GM23338 (cell line): ENCODE results near the gene DST. TPM values are rescaled to one million over a fixed set of nuclear protein-coding genes. Genes with fewer than 3 reads are reported as not detected.

Experiments used
- ATAC-seq: fragments of 200-7000 bp; cut with Tn5 transposase; 3 replicates; pipeline ENCODE4 v1.9.1; 2020
- DNase-seq: peaks from one replicate; pipeline ENCODE4 v3.0.0-alpha.2; 2015; ENCODE audit warnings: low spot score
- H2AFZ ChIP-seq: fragments of 200-600 bp; sonication (generic); 2 replicates; pipeline ENCODE4 v1.8.0; 2016; ENCODE audit warnings: antibody characterized with exemption, mild to moderate bottlenecking, moderate library complexity
- H3F3A ChIP-seq: fragments of 200-600 bp; sonication (generic); replicated peaks from 2 replicates; pipeline ENCODE4 v1.8.0; 2017; ENCODE audit warnings: antibody characterized with exemption, mixed run types, low read depth
- H3K27ac ChIP-seq: fragments of 200-600 bp; sonication (generic); 2 replicates; pipeline ENCODE4 v1.6.1; 2016; ENCODE audit warnings: low read depth
- H3K27me3 ChIP-seq: fragments of 200-600 bp; sonication (generic); 2 replicates; pipeline ENCODE4 v1.8.0; 2016; ENCODE audit warnings: mild to moderate bottlenecking, mixed run types, moderate library complexity; ENCODE audit not compliant: insufficient read depth
- H3K36me3 ChIP-seq: fragments of 200-600 bp; sonication (generic); 2 replicates; pipeline ENCODE4 v1.8.0; 2016; ENCODE audit warnings: mild to moderate bottlenecking; ENCODE audit not compliant: insufficient read depth
- H3K4me1 ChIP-seq: fragments of 200-600 bp; sonication (generic); 2 replicates; pipeline ENCODE4 v1.8.0; 2016; ENCODE audit warnings: mild to moderate bottlenecking, moderate library complexity; ENCODE audit not compliant: insufficient read depth
- H3K4me2 ChIP-seq: fragments of 200-600 bp; sonication (generic); 2 replicates; pipeline ENCODE4 v1.7.1; 2017; ENCODE audit warnings: mixed run types
- H3K4me3 ChIP-seq: fragments of 200-600 bp; sonication (generic); 2 replicates; pipeline ENCODE4 v1.6.1; 2016; ENCODE audit warnings: mixed run types
- H3K79me2 ChIP-seq: fragments of 200-600 bp; sonication (generic); replicated peaks from 2 replicates; pipeline ENCODE4 v1.8.0; 2017; ENCODE audit warnings: mild to moderate bottlenecking; ENCODE audit not compliant: insufficient read depth
- H3K9me2 ChIP-seq: fragments of 200-600 bp; sonication (generic); 2 replicates; pipeline ENCODE4 v1.8.0; 2017; ENCODE audit not compliant: insufficient read depth
- H4K20me1 ChIP-seq: fragments of 200-600 bp; sonication (generic); replicated peaks from 2 replicates; pipeline ENCODE4 v1.8.0; 2017; ENCODE audit warnings: mild to moderate bottlenecking; ENCODE audit not compliant: insufficient read depth
- H3K27ac Mint-ChIP-seq: 2 replicates; pipeline ENCODE4 v1.8.0; 2020; ENCODE audit warnings: inconsistent platforms, mild to moderate bottlenecking, moderate library complexity, mixed read lengths
- H3K27me3 Mint-ChIP-seq: 3 replicates; pipeline ENCODE4 v1.8.0; 2022; ENCODE audit warnings: low read depth, mild to moderate bottlenecking, moderate library complexity, mixed read lengths, inconsistent platforms; ENCODE audit not compliant: insufficient read depth, poor library complexity
- H3K36me3 Mint-ChIP-seq: 3 replicates; pipeline ENCODE4 v1.8.0; 2021; ENCODE audit warnings: low read depth, mild to moderate bottlenecking, inconsistent platforms, moderate library complexity, mixed read lengths
- H3K4me1 Mint-ChIP-seq: 3 replicates; pipeline ENCODE4 v1.8.0; 2020; ENCODE audit warnings: mild to moderate bottlenecking, inconsistent platforms, mixed read lengths
- H3K4me3 Mint-ChIP-seq: 3 replicates; pipeline ENCODE4 v1.8.0; 2021; ENCODE audit warnings: moderate library complexity, mild to moderate bottlenecking, inconsistent platforms, mixed read lengths
- H3K9me3 Mint-ChIP-seq: 3 replicates; pipeline ENCODE4 v1.8.0; 2020; ENCODE audit warnings: moderate library complexity, mild to moderate bottlenecking, inconsistent platforms, mixed read lengths
- CREB1 ChIP-seq: fragments of 250-450 bp; sonication (Bioruptor Pico); IDR thresholded peaks from 2 replicates; pipeline ENCODE4 v1.5.0; 2020; ENCODE audit warnings: low read depth, mild to moderate bottlenecking, moderate library complexity
- CTCF ChIP-seq, 2 experiments: fragments of 200-600 bp in 1 of 2; sonication (generic) in 1 of 2; conservative IDR thresholded peaks; 2 replicates each; pipeline versions ENCODE4 v1.5.1 to v1.6.1; 2016 to 2017; ENCODE audit warnings: antibody characterized with exemption in 2 of 2, low read depth in 2 of 2, mild to moderate bottlenecking in 2 of 2, moderate library complexity in 1 of 2
- EZH2 ChIP-seq: fragments of 200-600 bp; sonication (generic); IDR thresholded peaks from one replicate; pipeline ENCODE4 v1.8.0; 2017; ENCODE audit warnings: antibody characterized with exemption, mild to moderate bottlenecking, low read depth; ENCODE audit not compliant: unreplicated experiment
- EZH2phosphoT487 ChIP-seq: fragments of 200-600 bp; sonication (generic); IDR thresholded peaks from one replicate; pipeline ENCODE4 v1.8.1; 2018; ENCODE audit warnings: antibody characterized with exemption; ENCODE audit not compliant: unreplicated experiment
- JUNB ChIP-seq: IDR thresholded peaks from one replicate; pipeline ENCODE4 v1.6.1; 2016; ENCODE audit warnings: antibody characterized with exemption; ENCODE audit not compliant: unreplicated experiment
- NANOG ChIP-seq: IDR thresholded peaks from 2 replicates; pipeline ENCODE4 v1.6.1; 2016; ENCODE audit warnings: antibody characterized with exemption, borderline replicate concordance
- POLR2AphosphoS5 ChIP-seq: IDR thresholded peaks from 2 replicates; pipeline ENCODE4 v1.6.1; 2016; ENCODE audit warnings: antibody characterized with exemption, low read depth
- REST ChIP-seq: IDR thresholded peaks from one replicate; pipeline ENCODE4 v1.6.1; 2018; ENCODE audit warnings: antibody characterized with exemption; ENCODE audit not compliant: unreplicated experiment
- STAT1 ChIP-seq: IDR thresholded peaks from one replicate; pipeline ENCODE4 v1.6.1; 2016; ENCODE audit warnings: antibody characterized with exemption; ENCODE audit not compliant: unreplicated experiment
- ZNF114 ChIP-seq: fragments of 250-450 bp; sonication (Bioruptor Pico); IDR thresholded peaks from 2 replicates; pipeline ENCODE4 v1.5.0; 2020; ENCODE audit warnings: mild to moderate bottlenecking, moderate library complexity
- ZNF331 ChIP-seq: fragments of 250-450 bp; sonication (Bioruptor Pico); IDR thresholded peaks from 2 replicates; pipeline ENCODE4 v1.5.0; 2020; ENCODE audit warnings: low read depth, mild to moderate bottlenecking, moderate library complexity
- polyA plus RNA-seq: library from polyadenylated mRNA; unstranded; fragments of >200 nt; fragmentation: Nextera tagmentation; extraction: Ambion mirVana; gene quantifications from 2 replicates; pipeline ENCODE4 v1.2.1, GENCODE V29; 2016
- total RNA-seq: library from RNA; depleted of rRNA; stranded (reverse); fragments of >200 nt; shearing (Covaris generic); gene quantifications from 2 replicates; pipeline ENCODE4 v1.2.3, GENCODE V29; 2014
- TF ChIP-seq, protein P1 (sequence below): fragments of 250-450 bp; sonication (Bioruptor Pico); IDR thresholded peaks from 2 replicates; pipeline ENCODE4 v1.5.0; 2020; ENCODE audit warnings: mild to moderate bottlenecking, moderate library complexity

The DST gene
- total and polyA plus RNA-seq, 2 experiments from 2014 or later: 88.7 to 188 TPM

GRCh38 chr6:56482525-56482924, 160.2 kb downstream of the DST start:
- Histone ChIP-seq H3K79me2 (no peaks in the 10 kb centered on the region), H3K36me3 (peaks cover 14% of the 10 kb centered on the region), H3K27ac (no peak overlapping the region), H3K4me3 (no peak overlapping the region), H2AFZ (no peak overlapping the region), H3K4me1 (no peaks in the 10 kb centered on the region), H3K9me2 (no peaks in the 10 kb centered on the region), H3F3A (no peaks in the 10 kb centered on the region), H3K27me3 (no peaks in the 10 kb centered on the region), H4K20me1 (no peaks in the 10 kb centered on the region), H3K4me2 (no peak overlapping the region)
- no peak for TF ChIP-seq POLR2AphosphoS5
- ATAC-seq: no peak
- H3K27me3 Mint-ChIP-seq: no peaks in the 10 kb centered on the region
- H3K9me3 Mint-ChIP-seq: peaks cover 3% of the 10 kb centered on the region; the same call in 1 of the 3 replicates
- H3K4me1 Mint-ChIP-seq: no peaks in the 10 kb centered on the region
- H3K36me3 Mint-ChIP-seq: peaks cover 58% of the 10 kb centered on the region
- no peak overlapping the region for H3K27ac Mint-ChIP-seq
- DNase-seq: no peak
- no peak overlapping the region for H3K4me3 Mint-ChIP-seq

- Histone ChIP-seq H2AFZ (no peak overlapping the region), H3K27ac (no peak overlapping the region), H3K4me1 (no peaks in the 10 kb centered on the region), H3F3A (no peaks in the 10 kb centered on the region), H3K4me2 (no peak overlapping the region), H3K4me3 (no peak overlapping the region), H3K27me3 (no peaks in the 10 kb centered on the region), H4K20me1 (no peaks in the 10 kb centered on the region), H3K36me3 (peaks cover 9% of the 10 kb centered on the region; the same call in 1 of the 2 replicates), H3K9me2 (no peaks in the 10 kb centered on the region), H3K79me2 (no peaks in the 10 kb centered on the region)
- DNase-seq: no peak
- peaks cover 3% of the 10 kb centered on the region; the same call in 1 of the 3 replicates for H3K9me3 Mint-ChIP-seq
- H3K36me3 Mint-ChIP-seq: peaks cover 57% of the 10 kb centered on the region
- no peak for ATAC-seq
- no peak overlapping the region for H3K4me3 Mint-ChIP-seq
- H3K4me1 Mint-ChIP-seq: no peaks in the 10 kb centered on the region
- no peak overlapping the region for H3K27ac Mint-ChIP-seq
- H3K27me3 Mint-ChIP-seq: no peaks in the 10 kb centered on the region
- no peak for TF ChIP-seq ZNF114
- TF ChIP-seq ZNF331 (CRISPR knock-in tag): no peak
- TF ChIP-seq CTCF (conservative IDR thresholded peaks at IDR 0.05; ENCODE audit: low read depth in 2 of 2): no peak
- no peak for TF ChIP-seq REST
- TF ChIP-seq EZH2phosphoT487: no peak
- no peak for TF ChIP-seq STAT1
- TF ChIP-seq EZH2: no peak
- TF ChIP-seq, protein P1, sequence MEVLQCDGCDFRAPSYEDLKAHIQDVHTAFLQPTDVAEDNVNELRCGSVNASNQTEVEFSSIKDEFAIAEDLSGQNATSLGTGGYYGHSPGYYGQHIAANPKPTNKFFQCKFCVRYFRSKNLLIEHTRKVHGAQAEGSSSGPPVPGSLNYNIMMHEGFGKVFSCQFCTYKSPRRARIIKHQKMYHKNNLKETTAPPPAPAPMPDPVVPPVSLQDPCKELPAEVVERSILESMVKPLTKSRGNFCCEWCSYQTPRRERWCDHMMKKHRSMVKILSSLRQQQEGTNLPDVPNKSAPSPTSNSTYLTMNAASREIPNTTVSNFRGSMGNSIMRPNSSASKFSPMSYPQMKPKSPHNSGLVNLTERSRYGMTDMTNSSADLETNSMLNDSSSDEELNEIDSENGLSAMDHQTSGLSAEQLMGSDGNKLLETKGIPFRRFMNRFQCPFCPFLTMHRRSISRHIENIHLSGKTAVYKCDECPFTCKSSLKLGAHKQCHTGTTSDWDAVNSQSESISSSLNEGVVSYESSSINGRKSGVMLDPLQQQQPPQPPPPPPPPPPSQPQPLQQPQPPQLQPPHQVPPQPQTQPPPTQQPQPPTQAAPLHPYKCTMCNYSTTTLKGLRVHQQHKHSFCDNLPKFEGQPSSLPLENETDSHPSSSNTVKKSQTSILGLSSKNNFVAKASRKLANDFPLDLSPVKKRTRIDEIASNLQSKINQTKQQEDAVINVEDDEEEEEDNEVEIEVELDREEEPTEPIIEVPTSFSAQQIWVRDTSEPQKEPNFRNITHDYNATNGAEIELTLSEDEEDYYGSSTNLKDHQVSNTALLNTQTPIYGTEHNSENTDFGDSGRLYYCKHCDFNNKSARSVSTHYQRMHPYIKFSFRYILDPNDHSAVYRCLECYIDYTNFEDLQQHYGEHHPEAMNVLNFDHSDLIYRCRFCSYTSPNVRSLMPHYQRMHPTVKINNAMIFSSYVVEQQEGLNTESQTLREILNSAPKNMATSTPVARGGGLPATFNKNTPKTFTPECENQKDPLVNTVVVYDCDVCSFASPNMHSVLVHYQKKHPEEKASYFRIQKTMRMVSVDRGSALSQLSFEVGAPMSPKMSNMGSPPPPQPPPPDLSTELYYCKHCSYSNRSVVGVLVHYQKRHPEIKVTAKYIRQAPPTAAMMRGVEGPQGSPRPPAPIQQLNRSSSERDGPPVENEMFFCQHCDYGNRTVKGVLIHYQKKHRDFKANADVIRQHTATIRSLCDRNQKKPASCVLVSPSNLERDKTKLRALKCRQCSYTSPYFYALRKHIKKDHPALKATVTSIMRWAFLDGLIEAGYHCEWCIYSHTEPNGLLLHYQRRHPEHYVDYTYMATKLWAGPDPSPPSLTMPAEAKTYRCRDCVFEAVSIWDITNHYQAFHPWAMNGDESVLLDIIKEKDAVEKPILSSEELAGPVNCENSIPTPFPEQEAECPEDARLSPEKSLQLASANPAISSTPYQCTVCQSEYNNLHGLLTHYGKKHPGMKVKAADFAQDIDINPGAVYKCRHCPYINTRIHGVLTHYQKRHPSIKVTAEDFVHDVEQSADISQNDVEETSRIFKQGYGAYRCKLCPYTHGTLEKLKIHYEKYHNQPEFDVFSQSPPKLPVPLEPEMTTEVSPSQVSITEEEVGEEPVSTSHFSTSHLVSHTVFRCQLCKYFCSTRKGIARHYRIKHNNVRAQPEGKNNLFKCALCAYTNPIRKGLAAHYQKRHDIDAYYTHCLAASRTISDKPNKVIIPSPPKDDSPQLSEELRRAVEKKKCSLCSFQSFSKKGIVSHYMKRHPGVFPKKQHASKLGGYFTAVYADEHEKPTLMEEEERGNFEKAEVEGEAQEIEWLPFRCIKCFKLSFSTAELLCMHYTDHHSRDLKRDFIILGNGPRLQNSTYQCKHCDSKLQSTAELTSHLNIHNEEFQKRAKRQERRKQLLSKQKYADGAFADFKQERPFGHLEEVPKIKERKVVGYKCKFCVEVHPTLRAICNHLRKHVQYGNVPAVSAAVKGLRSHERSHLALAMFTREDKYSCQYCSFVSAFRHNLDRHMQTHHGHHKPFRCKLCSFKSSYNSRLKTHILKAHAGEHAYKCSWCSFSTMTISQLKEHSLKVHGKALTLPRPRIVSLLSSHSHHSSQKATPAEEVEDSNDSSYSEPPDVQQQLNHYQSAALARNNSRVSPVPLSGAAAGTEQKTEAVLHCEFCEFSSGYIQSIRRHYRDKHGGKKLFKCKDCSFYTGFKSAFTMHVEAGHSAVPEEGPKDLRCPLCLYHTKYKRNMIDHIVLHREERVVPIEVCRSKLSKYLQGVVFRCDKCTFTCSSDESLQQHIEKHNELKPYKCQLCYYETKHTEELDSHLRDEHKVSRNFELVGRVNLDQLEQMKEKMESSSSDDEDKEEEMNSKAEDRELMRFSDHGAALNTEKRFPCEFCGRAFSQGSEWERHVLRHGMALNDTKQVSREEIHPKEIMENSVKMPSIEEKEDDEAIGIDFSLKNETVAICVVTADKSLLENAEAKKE: no peak
- TF ChIP-seq CREB1: no peak
- no peak for TF ChIP-seq NANOG
- TF ChIP-seq POLR2AphosphoS5: no peak
- TF ChIP-seq JUNB: no peak
Measured at GRCh38 chr6:56481957-56482356, 160.7 kb downstream of the DST start.
